ENCODE results near the gene DNAJC1.

DNA sequence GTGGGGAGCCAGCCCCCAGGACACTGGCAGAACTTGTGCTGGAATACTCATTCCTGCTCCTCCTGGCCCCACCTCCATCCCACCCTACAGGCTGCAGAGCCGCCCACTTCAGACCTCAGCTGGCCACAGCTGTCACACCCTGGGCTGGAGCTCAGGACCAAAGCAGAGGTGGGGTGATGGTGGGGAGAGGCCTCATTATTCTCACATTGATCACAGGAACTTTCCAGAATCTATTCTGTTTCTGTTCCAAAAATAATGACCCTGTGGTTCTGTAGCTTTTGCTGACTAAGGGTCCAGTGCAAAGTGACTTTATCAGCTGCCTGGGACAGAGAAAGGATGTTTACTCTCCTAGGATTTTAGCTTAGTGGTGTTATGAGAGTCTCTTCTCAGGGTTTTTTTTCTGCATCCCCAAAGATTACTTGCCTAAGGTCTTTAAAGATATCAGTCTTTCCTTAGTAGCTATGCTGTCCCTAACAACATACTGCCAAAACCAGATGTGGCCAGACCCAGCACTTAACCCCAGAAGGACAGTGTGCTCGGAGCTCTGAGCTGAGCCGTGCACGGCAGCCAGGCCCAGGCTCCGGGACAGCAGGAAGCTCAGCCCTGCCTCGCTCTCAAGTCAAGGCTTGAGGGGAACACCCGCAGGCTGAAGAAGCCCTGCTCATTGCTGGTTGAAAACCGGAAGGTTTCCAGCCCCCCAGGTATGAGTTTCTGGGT lies 246.2 kb downstream of the DNAJC1 start:
- TF ChIP-seq, protein P1, sequence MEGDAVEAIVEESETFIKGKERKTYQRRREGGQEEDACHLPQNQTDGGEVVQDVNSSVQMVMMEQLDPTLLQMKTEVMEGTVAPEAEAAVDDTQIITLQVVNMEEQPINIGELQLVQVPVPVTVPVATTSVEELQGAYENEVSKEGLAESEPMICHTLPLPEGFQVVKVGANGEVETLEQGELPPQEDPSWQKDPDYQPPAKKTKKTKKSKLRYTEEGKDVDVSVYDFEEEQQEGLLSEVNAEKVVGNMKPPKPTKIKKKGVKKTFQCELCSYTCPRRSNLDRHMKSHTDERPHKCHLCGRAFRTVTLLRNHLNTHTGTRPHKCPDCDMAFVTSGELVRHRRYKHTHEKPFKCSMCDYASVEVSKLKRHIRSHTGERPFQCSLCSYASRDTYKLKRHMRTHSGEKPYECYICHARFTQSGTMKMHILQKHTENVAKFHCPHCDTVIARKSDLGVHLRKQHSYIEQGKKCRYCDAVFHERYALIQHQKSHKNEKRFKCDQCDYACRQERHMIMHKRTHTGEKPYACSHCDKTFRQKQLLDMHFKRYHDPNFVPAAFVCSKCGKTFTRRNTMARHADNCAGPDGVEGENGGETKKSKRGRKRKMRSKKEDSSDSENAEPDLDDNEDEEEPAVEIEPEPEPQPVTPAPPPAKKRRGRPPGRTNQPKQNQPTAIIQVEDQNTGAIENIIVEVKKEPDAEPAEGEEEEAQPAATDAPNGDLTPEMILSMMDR (IDR thresholded peaks at IDR 0.05; ENCODE audit: low read depth, low read length, missing input control) = no peak
- TF ChIP-seq, protein P2, sequence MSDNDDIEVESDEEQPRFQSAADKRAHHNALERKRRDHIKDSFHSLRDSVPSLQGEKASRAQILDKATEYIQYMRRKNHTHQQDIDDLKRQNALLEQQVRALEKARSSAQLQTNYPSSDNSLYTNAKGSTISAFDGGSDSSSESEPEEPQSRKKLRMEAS (IDR thresholded peaks at IDR 0.05) = no peak
- TF ChIP-seq RXRA (IDR thresholded peaks at IDR 0.05) (no peak), EGR1 (IDR thresholded peaks at IDR 0.05; ENCODE audit: low read depth in 2 of 2) (no peak), JUND (IDR thresholded peaks at IDR 0.05) (no peak)

Measured in liver (tissue), 3 donors.